Measurements from ENCODE around the gene GATAD2B.
"Not testable (repeated sequence)": the region's sequence is repeated elsewhere in the genome, so short reads cannot be mapped to it uniquely, and the experiment has no call there.

GATAD2B gene

GRCh38 chr1:153891042-153891441 lies 31.7 kb downstream of the GATAD2B start:
- not testable (repeated sequence) for H3K27me3 Mint-ChIP-seq, DNase-seq, ATAC-seq, H3K9me3 Mint-ChIP-seq
- Mint-ChIP-seq H3K4me3 (peak overlapping the region in 1 of 2 donors; percentile 9), H3K4me1 (peaks cover 30% of the 10 kb centered on the region), H3K27ac (peak overlapping the region in 1 of 2 donors; percentile 7)

DNA sequence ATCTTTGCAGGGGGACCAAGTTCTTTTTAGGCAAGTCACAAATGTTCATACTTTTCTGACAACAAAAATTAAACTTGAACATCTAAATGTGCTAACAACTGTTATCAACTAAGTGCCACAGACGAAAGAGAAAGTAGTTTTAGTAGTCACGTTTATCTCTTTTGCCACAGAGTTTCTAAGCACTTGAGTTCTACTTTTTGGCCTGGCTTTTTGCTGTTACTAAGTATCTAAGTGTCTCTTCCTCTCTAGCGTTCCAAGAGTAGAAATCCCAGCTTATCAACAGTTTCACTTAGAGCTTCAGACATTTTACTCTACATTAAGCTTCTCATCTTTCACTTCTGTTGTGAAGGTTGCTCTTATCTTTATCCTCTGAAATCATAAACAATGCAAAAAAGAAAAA lies 34.2 kb downstream of the GATAD2B start:
- Mint-ChIP-seq H3K27ac (peak overlapping the region in 1 of 2 donors; percentile 70), H3K4me1 (peaks cover 38% of the 10 kb centered on the region), H3K9me3 (no peaks in the 10 kb centered on the region), H3K4me3 (peak overlapping the region; percentile 20 to 52), H3K27me3 (no peaks in the 10 kb centered on the region)
- ATAC-seq (peak; percentile 39), DNase-seq (no peak)

- no peak for ATAC-seq
- Mint-ChIP-seq H3K4me1 (peaks cover 37% of the 10 kb centered on the region), H3K9me3 (no peaks in the 10 kb centered on the region), H3K4me3 (no peak overlapping the region), H3K27me3 (no peaks in the 10 kb centered on the region), H3K27ac (no peak overlapping the region)
- DNase-seq, result no peak
These were observed 36.6 kb downstream of the GATAD2B start for GRCh38 chr1:153886127-153886526.

DNA sequence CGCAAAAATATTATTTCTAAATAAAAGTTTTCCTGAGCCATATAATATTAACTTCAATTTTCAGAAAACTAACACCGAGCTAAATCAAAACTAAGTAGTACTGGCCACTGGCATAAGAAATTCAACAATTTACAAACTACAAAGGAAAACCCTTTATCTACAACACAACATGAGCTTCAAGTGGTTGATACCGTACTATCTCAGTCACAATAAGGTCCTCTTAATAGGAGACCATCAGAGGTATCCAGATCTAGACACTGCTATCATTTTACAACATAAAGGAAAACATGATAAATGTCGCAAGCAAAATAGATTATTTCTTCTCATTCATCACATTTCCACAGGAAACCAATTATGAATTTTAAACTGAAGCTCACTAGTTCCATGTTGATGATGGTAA lies 39.5 kb downstream of the GATAD2B start:
- Mint-ChIP-seq H3K27me3 (no peaks in the 10 kb centered on the region), H3K27ac (no peak overlapping the region), H3K4me3 (no peak overlapping the region), H3K9me3 (no peaks in the 10 kb centered on the region), H3K4me1 (peaks cover 21% of the 10 kb centered on the region)
- ATAC-seq, result no peak
- DNase-seq, result no peak

GRCh38 chr1:153882296-153882912 lies 40.4 kb downstream of the GATAD2B start:
- no peaks in the 10 kb centered on the region for H3K9me3 Mint-ChIP-seq
- DNase-seq, result no peak
- no peaks in the 10 kb centered on the region for H3K27me3 Mint-ChIP-seq
- peaks cover 21% of the 10 kb centered on the region for H3K4me1 Mint-ChIP-seq
- no peak overlapping the region for H3K27ac Mint-ChIP-seq
- H3K4me3 Mint-ChIP-seq, result no peak overlapping the region
- peak; percentile 74 for ATAC-seq

DNA sequence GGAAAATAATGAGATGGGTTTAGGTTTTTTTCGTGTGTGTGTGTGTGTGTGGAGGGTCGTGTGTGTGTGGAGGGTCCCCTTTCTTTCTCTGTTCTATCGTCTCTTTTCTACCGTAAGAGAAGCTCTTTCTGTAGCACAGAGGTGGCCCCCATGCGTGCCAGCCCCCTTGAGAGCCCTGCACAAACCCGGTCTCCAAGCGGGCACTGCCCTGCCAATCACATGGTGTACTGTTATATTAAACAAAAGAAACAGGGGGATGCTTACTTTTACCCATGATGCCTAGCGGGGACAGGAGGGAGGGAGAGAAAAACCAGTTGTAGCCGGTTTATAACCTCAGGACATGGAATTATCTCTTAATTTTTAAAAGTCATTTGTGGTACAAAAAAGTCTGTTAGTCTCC lies 41.0 kb downstream of the GATAD2B start:
- Mint-ChIP-seq H3K4me3 (no peak overlapping the region), H3K9me3 (no peaks in the 10 kb centered on the region), H3K4me1 (peaks cover 25% of the 10 kb centered on the region), H3K27me3 (no peaks in the 10 kb centered on the region), H3K27ac (no peak overlapping the region)
- ATAC-seq (no peak), DNase-seq (no peak)

- peaks cover 31% of the 10 kb centered on the region for H3K4me1 Mint-ChIP-seq
- ATAC-seq, result peak; percentile 74
These were observed 41.8 kb downstream of the GATAD2B start for GRCh38 chr1:153880962-153881361.

DNA sequence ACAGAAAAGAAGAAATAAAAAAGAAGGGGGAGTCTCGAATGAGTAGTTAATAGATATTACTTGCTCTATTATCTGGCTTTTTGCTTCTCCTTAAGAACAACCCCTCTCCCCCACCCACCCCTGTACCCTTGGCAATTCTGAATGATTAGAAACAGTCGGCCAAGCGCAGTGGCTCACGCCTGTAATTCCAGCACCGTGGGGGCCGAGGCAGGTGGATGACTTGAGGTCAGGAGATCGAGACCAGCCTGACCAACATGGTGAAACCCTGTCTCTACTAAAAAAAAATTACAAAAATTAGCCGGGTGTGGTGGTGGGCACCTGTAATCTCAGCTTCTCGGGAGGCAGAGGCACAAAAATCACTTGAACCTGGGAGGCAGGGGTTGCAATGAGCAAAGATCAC lies 42.7 kb downstream of the GATAD2B start:
- Mint-ChIP-seq H3K4me1 (peaks cover 35% of the 10 kb centered on the region), H3K9me3 (no peaks in the 10 kb centered on the region)
- no peak for DNase-seq

More at GRCh38 chr1:153880962-153881361, 41.8 kb downstream of the GATAD2B start:
- no peaks in the 10 kb centered on the region for H3K9me3 Mint-ChIP-seq
- DNase-seq, result peak in 1 of 2 donors; percentile 13
- no peak overlapping the region for H3K27ac Mint-ChIP-seq
- no peak overlapping the region for H3K4me3 Mint-ChIP-seq
- no peaks in the 10 kb centered on the region for H3K27me3 Mint-ChIP-seq

DNA sequence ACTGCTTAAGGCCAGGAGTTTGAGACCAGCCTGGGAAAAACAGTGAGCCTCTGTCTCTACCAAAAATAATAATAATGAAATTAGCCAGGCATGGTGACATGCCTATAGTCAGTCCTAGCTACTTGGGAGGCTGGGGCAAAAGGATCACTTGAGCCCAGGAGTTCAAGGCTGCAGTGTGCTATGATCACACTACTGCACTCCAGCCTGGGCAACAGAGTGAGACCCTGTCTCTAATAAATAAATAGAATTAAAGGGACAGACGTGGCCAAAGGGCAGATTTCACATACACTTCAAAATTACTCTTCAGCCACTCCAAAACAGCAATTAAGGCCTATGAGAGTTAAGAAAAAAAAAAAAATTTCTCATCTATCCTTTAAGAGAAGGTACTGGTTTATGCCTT lies 45.7 kb downstream of the GATAD2B start:
- Mint-ChIP-seq H3K27ac (peak overlapping the region in 1 of 2 donors; percentile 6), H3K4me1 (peaks cover 36% of the 10 kb centered on the region), H3K4me3 (no peak overlapping the region), H3K27me3 (no peaks in the 10 kb centered on the region), H3K9me3 (no peaks in the 10 kb centered on the region)
- ATAC-seq (no peak), DNase-seq (no peak)

More for the DNA sequence above, 42.7 kb downstream of the GATAD2B start:
- Mint-ChIP-seq H3K4me3 (no peak overlapping the region), H3K27ac (peak overlapping the region in 1 of 2 donors; percentile 76), H3K27me3 (no peaks in the 10 kb centered on the region)
- no peak for ATAC-seq

GRCh38 chr1:153872934-153873333 lies 49.8 kb downstream of the GATAD2B start:
- H3K27me3 Mint-ChIP-seq, result no peaks in the 10 kb centered on the region
- no peak overlapping the region for H3K4me3 Mint-ChIP-seq
- ATAC-seq (no peak), DNase-seq (no peak)
- H3K4me1 Mint-ChIP-seq, result peaks cover 37% of the 10 kb centered on the region
- no peaks in the 10 kb centered on the region for H3K9me3 Mint-ChIP-seq
- no peak overlapping the region for H3K27ac Mint-ChIP-seq

DNA sequence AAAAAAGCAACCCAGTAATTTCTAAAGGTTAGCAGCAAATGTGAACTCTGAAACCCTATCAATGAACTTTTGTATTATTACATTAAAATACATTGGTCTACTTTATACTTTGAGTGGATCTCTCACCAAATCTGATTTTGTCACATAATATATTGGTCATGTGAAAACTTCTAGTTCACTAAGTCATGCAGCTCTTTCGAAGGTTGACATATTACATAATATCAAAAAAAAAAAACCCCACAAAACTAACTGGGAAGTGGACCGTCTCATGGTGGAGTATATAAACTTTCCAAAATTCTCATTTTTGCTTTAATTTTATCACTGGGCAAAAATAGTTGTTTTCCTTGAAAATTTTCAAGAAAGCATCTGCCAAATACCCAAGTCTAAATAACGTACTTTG lies 50.4 kb downstream of the GATAD2B start:
- Mint-ChIP-seq H3K27ac (no peak overlapping the region), H3K4me1 (peaks cover 36% of the 10 kb centered on the region), H3K4me3 (no peak overlapping the region), H3K27me3 (no peaks in the 10 kb centered on the region), H3K9me3 (no peaks in the 10 kb centered on the region)
- ATAC-seq, result no peak
- DNase-seq, result no peak

DNA sequence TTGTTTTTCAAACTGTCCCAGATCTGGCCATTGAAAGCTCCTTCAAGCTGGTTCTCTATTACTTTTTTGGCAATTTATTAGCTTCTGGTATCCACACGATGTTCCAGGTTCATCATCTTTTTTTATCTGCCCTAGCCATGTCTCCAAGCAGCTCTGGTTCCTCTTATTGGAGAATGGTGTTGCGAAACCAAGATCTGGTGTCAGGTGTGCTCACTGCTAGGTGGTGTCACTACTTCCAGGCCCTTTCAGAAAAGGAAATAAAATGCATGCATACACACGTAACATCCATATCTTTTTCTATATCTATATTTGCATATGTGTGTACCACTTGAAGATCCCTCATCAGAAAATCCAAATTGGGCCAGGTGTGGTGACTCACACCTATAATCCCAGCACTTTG lies 53.3 kb downstream of the GATAD2B start:
- Mint-ChIP-seq H3K27ac (no peak overlapping the region), H3K4me3 (no peak overlapping the region), H3K9me3 (no peaks in the 10 kb centered on the region), H3K4me1 (peaks cover 44% of the 10 kb centered on the region), H3K27me3 (no peaks in the 10 kb centered on the region)
- ATAC-seq (no peak), DNase-seq (no peak)

GRCh38 chr1:153866045-153866850 lies 56.5 kb downstream of the GATAD2B start:
- ATAC-seq (no peak), DNase-seq (no peak)
- no peaks in the 10 kb centered on the region for H3K9me3 Mint-ChIP-seq
- H3K27ac Mint-ChIP-seq, result peak overlapping the region in 1 of 2 donors; percentile 5
- H3K4me3 Mint-ChIP-seq, result no peak overlapping the region
- peaks cover 44% of the 10 kb centered on the region for H3K4me1 Mint-ChIP-seq
- H3K27me3 Mint-ChIP-seq, result no peaks in the 10 kb centered on the region

DNA sequence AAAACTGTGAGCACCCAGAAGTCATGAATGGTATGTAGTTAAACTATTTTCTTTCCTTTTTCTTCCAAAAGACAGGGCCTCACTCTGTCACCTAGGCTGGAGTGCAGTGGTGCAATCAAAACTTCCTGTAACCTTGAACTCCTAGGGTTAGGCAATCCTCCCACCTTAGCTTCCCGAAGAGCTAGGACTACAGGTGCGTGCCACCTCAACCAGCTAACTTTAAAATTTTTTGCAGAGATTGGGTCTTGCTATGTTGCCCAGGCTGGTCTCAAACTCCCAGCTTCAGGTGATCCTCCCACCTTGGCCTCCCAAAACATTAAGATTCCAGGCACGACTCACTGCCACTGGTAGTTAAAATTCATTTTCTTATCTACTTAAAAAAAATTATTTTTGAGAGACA lies 62.5 kb downstream of the GATAD2B start:
- no peak for ATAC-seq
- Mint-ChIP-seq H3K27me3 (no peaks in the 10 kb centered on the region), H3K4me3 (no peak overlapping the region), H3K9me3 (no peaks in the 10 kb centered on the region), H3K4me1 (peaks cover 23% of the 10 kb centered on the region), H3K27ac (peak overlapping the region in 1 of 2 donors; percentile 74)
- no peak for DNase-seq

GRCh38 chr1:153857505-153857904 lies 65.3 kb downstream of the GATAD2B start:
- no peak overlapping the region for H3K27ac Mint-ChIP-seq
- no peaks in the 10 kb centered on the region for H3K27me3 Mint-ChIP-seq
- H3K4me1 Mint-ChIP-seq, result peaks cover 22% of the 10 kb centered on the region
- ATAC-seq (no peak), DNase-seq (no peak)
- no peak overlapping the region for H3K4me3 Mint-ChIP-seq
- H3K9me3 Mint-ChIP-seq, result no peaks in the 10 kb centered on the region

GRCh38 chr1:153856763-153857162 lies 66.0 kb downstream of the GATAD2B start:
- H3K27me3 Mint-ChIP-seq, result no peaks in the 10 kb centered on the region

More at GRCh38 chr1:153856763-153857162, 66.0 kb downstream of the GATAD2B start:
- ATAC-seq (no peak), DNase-seq (no peak)
- H3K27ac Mint-ChIP-seq, result peak overlapping the region; percentile 44 to 76
- H3K9me3 Mint-ChIP-seq, result no peaks in the 10 kb centered on the region
- no peak overlapping the region for H3K4me3 Mint-ChIP-seq
- H3K4me1 Mint-ChIP-seq, result peaks cover 30% of the 10 kb centered on the region
